Neural crest cell (in vitro differentiated cells): Measurements from ENCODE around the gene CBX2. TPM values are rescaled to one million over a fixed set of nuclear protein-coding genes. Genes with fewer than 3 reads are reported as not detected.

ENCODE experiments used
- DNase-seq: peaks from one replicate; pipeline ENCODE4 v3.0.0; 2021; ENCODE audit warnings: low read depth, mixed read lengths, low spot score
- H3K27ac Mint-ChIP-seq: one replicate; pipeline ENCODE4 v1.8.0; 2021; ENCODE audit warnings: mild to moderate bottlenecking, mixed read lengths; ENCODE audit not compliant: unreplicated experiment
- H3K27me3 Mint-ChIP-seq: 2 replicates; pipeline ENCODE4 v1.8.0; 2021; ENCODE audit warnings: low read depth, mild to moderate bottlenecking, mixed read lengths
- H3K36me3 Mint-ChIP-seq: 2 replicates; pipeline ENCODE4 v1.8.0; 2021; ENCODE audit warnings: low read depth, mild to moderate bottlenecking, mixed read lengths
- H3K4me1 Mint-ChIP-seq: 2 replicates; pipeline ENCODE4 v1.8.0; 2021; ENCODE audit warnings: mixed read lengths
- H3K4me3 Mint-ChIP-seq: one replicate; pipeline ENCODE4 v1.8.0; 2021; ENCODE audit warnings: mild to moderate bottlenecking, mixed read lengths
- H3K9me3 Mint-ChIP-seq: 2 replicates; pipeline ENCODE4 v1.8.0; 2021; ENCODE audit warnings: mixed read lengths
- CTCF ChIP-seq: fragments of 200-600 bp; sonication (generic); conservative IDR thresholded peaks from 2 replicates; pipeline ENCODE4 v1.5.0; 2021; ENCODE audit warnings: antibody characterized with exemption, mild to moderate bottlenecking
- total RNA-seq: library from RNA; stranded (reverse); gene quantifications from 2 replicates; pipeline ENCODE4 v1.2.1, GENCODE V29; 2021

CBX2 gene
- total RNA-seq, 1 donor from 2014 or later = 101 TPM

DNA sequence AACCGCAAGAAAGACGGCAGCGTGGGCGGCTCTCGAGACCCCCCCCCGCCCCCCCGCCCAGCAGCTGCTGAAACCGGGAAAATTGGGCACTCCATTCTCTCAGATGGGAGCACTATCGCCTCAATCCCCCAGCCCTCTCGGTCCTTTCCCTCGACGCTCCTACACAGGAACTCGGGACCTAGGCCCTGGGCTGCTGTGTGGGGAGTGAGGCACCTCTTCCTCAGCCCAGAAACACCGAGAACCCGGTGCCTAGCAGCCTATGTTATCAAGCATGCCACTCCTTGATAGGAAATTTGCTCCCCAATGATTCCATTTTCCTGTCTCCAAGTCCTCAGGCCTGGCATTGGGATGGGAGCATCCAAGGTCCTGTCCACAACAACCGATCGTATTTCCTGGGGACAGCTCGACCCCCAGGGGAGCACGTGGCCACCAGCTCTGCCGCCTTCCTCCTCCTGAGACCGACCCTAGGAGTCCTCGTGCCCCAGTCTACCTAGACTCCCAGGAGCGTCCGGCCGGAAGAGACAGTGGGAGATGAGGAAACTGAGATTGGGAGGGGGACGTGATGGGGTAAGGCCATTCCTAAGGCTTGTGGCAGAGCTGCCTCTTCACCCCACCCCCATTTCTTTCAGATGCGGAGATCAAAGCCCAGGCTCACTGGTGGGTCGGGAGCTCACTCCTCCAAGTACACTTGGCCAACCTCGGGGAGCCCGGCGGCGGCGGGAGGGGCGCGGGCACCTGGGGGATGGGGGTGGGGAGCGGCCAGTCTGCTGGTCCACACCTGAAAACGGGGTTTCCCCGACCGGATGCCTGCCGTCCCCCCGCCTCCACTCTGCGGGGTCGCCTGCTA is 36.4 kb downstream of the CBX2 start:
- Mint-ChIP-seq H3K9me3 (no peaks in the 10 kb centered on the region), H3K27me3 (peaks cover 77% of the 10 kb centered on the region), H3K27ac (peak overlapping the region; percentile 75), H3K4me3 (peak overlapping the region; percentile 83), H3K36me3 (no peaks in the 10 kb centered on the region), H3K4me1 (peaks cover 25% of the 10 kb centered on the region)
- TF ChIP-seq CTCF = no peak
- DNase-seq = no peak

- Mint-ChIP-seq H3K36me3 (no peaks in the 10 kb centered on the region), H3K27ac (no peak overlapping the region), H3K9me3 (no peaks in the 10 kb centered on the region), H3K27me3 (peaks cover 78% of the 10 kb centered on the region), H3K4me1 (peaks cover 22% of the 10 kb centered on the region), H3K4me3 (no peak overlapping the region)
- DNase-seq = no peak
- no peak for TF ChIP-seq CTCF
Measured at GRCh38 chr17:79814974-79815835, 37.3 kb downstream of the CBX2 start.

DNA sequence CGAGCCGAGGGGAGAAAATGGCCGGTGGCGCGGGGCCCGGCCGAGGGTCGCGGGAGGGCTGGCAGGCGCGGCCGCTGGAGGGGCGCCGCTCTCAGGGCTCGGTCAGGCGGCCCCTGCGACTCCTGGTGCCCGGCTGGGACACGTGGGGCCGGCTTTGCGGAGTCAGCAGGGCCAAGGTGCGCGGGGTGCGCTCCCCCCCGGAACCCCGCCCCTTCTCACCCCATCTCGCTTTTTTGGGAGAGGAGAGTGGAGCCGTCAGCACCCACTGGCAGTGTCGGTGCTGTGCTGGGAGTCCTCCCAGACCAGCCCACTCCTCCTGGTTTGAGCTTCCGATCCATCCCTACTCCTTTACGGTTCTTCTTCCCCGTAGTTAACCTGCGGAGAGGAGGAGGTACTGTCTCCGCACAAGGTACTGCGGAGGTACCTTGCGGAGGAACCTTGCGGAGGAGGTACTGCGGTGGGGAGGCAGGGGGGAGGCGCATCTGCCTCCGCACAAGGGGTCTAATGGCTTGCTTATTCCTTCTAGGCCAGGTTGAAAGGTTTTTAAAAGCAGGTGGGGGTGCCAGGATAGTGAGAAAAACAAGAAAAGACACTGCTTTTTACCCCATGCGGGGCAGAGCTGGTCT is 38.0 kb downstream of the CBX2 start:
- no peak for DNase-seq
- peaks cover 78% of the 10 kb centered on the region for H3K27me3 Mint-ChIP-seq
- no peak for TF ChIP-seq CTCF
- H3K9me3 Mint-ChIP-seq = no peaks in the 10 kb centered on the region
- H3K36me3 Mint-ChIP-seq = no peaks in the 10 kb centered on the region
- H3K27ac Mint-ChIP-seq = no peak overlapping the region
- peaks cover 18% of the 10 kb centered on the region for H3K4me1 Mint-ChIP-seq
- H3K4me3 Mint-ChIP-seq = peak overlapping the region; percentile 82

- no peak for TF ChIP-seq CTCF
- Mint-ChIP-seq H3K9me3 (no peaks in the 10 kb centered on the region), H3K27me3 (peaks cover 66% of the 10 kb centered on the region), H3K4me3 (no peak overlapping the region), H3K36me3 (no peaks in the 10 kb centered on the region), H3K4me1 (peaks cover 8% of the 10 kb centered on the region), H3K27ac (no peak overlapping the region)
- DNase-seq = no peak
Measured at GRCh38 chr17:79818026-79818758, 40.2 kb downstream of the CBX2 start.

GRCh38 chr17:79819085-79819484 is 41.1 kb downstream of the CBX2 start:
- H3K9me3 Mint-ChIP-seq = no peaks in the 10 kb centered on the region
- H3K27ac Mint-ChIP-seq = no peak overlapping the region
- peaks cover 8% of the 10 kb centered on the region for H3K4me1 Mint-ChIP-seq
- no peak for DNase-seq
- H3K27me3 Mint-ChIP-seq = peaks cover 65% of the 10 kb centered on the region
- no peak for TF ChIP-seq CTCF
- H3K36me3 Mint-ChIP-seq = no peaks in the 10 kb centered on the region
- no peak overlapping the region for H3K4me3 Mint-ChIP-seq
